ENCODE data around the gene SLC22A16.

SLC22A16 gene

DNA sequence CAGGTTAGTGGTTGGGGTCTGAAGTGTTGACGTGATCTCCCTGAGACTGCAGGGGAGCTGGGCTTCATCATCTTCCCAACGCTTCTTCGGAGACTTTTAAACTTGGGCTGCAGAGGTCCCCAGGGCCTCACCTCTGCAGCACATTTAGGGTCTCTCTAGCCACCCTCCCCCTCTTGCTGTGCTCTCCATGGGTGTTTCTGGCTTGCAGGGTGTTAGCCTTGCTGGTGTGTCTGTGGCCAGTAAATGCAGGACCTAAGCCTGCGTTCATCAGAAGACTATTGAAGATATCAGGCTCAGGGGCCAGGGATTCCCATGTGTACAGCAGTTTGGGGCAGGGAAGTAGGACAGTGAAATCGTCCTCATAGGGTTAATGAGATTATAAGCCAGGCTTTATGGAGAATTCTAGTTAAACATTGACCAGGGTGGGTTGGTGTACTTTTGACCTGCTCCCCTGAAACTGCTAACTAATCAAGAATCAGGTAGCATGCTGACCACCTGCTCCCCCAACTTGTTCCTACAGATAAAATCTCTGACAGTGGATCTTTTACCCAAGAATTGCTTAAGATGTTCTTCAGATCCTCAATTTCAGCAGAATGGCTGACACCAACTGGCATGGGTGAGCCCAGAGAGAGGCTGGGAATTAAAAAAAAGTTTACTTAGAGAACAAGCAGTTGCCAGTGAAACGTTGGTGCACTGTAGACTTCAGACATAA, 57.2 kb downstream of the SLC22A16 start:
- Histone ChIP-seq H3K27ac (no peak overlapping the region), H3K4me3 (no peak overlapping the region)
- DNase-seq (ENCODE audit: low spot score), result no peak
- TF ChIP-seq, protein P1, sequence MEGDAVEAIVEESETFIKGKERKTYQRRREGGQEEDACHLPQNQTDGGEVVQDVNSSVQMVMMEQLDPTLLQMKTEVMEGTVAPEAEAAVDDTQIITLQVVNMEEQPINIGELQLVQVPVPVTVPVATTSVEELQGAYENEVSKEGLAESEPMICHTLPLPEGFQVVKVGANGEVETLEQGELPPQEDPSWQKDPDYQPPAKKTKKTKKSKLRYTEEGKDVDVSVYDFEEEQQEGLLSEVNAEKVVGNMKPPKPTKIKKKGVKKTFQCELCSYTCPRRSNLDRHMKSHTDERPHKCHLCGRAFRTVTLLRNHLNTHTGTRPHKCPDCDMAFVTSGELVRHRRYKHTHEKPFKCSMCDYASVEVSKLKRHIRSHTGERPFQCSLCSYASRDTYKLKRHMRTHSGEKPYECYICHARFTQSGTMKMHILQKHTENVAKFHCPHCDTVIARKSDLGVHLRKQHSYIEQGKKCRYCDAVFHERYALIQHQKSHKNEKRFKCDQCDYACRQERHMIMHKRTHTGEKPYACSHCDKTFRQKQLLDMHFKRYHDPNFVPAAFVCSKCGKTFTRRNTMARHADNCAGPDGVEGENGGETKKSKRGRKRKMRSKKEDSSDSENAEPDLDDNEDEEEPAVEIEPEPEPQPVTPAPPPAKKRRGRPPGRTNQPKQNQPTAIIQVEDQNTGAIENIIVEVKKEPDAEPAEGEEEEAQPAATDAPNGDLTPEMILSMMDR (IDR thresholded peaks at IDR 0.05), result no peak

DNA sequence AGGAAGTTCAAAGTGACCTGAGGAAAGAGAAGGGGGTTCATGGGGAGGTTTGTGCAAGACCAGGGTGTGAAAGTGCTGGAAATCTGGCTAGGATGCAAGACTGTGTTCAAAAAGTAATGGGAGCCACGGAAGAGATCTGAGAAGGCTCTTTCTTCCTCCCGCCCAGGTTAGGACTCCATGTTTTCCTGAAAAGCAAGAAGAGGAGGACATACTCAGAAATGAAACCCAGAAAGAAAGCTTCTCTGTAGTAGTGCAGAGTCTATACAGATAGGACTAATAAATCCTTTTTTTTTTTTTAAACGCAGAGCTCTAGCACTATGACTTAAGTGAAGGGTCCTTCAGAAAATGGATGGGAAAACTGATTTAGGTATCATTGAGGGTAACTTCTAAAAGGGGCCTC, 57.8 kb downstream of the SLC22A16 start:
- no peak overlapping the region for H3K27ac ChIP-seq
- H3K4me3 ChIP-seq, result no peak overlapping the region
- TF ChIP-seq, protein P1 (IDR thresholded peaks at IDR 0.05), result no peak
- no peak for DNase-seq (ENCODE audit: low spot score)

DNA sequence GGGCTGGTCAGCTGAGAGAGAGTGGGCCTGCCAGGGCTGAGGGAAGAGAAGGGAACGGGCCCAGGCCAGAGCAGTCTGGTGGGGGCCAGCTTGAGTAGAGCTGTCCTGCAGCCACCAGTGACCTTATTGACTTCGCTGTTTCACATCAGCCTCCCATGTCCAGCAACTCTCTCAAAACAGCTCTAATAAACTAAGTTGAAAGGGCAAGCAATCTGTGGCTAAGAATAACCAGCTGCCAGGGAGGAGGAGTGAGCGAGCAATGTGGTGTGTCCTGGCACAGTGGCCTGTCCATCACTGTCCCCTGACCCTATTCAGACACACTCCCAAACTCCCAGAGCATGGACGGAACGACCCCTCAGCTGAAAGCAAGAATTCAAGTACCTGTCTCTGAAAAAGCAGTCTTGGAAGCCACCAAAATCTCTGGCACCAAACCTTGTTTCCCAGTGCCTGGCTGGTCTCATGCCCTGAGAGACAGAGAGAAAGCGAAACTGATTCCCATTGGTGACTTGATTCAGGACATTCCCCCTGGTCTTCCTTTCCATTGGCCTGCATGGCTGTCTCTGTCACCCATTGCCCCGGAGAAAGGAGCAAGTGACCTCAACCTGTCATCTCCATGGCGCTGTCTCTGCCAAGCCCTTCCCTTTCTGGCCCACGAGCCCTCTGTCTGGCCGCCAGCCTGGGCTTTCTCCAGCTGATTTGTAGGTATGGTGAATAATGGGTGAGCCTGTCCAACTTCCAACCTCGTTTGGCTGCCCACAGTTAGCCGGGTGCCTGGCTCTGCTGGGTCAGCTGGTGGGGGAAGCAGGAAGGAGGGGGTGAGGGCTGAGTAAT, 61.1 kb downstream of the SLC22A16 start, which contains the start of gene DDO:
Gene DDO, minus strand, starts transcription at position 490 of the 831 bp plus-strand sequence. CDS start 2,113 bp downstream, outside the sequence.
- TF ChIP-seq, protein P1 (IDR thresholded peaks at IDR 0.05), result no peak
- H3K4me3 ChIP-seq, result peak within 1 kb of the TSS; percentile 68

DNA sequence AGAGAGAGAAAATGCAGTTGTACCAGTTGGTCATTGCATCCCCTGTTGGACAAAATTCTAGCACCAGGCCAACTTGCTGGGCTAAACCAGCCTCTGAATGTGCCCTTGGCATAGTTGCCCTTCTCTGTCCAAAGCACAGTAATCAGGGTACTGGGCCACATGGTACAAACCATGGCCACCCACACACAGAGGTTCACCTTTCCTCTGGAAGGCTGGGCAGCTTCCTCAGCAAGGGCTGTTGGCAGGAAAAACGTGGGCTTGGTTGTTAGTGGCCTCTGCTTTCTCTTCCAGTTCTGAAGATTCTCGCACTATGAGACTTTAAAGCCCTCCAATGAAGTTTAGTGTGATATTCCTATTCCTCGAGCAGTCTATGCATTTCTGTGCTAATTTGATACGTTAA, 61.7 kb downstream of the SLC22A16 start:
- H3K27ac ChIP-seq, result peak overlapping the region; percentile 84 to 89
- no peak for DNase-seq (ENCODE audit: low spot score)
- TF ChIP-seq, protein P1 (IDR thresholded peaks at IDR 0.05), result no peak
- peak overlapping the region; percentile 68 for H3K4me3 ChIP-seq

More for the DNA sequence above, 61.1 kb downstream of the SLC22A16 start, which contains the start of gene DDO:
- H3K27ac ChIP-seq, result peak within 1 kb of the TSS; percentile 84 to 89
- peak; percentile 92 for DNase-seq (ENCODE audit: low spot score)

DNA sequence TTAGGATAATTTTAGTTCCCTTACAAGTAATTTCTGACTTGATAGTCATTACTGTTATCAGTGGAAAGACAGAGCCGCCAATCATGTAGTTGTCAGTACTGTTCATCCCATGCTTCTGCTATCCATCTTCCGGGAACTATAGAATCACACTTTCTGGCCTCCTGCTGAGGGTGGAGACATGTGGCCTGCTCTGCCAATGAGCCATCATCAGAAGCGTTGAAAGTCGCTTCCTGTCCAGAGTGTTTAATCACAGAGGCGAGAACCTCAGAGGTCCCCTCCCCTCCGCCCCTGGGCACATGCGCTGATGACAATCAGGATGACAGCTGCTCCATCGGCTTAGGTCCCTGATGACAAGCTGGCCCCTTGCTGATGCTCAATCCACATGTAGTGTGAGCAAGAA, 64.1 kb downstream of the SLC22A16 start:
- Histone ChIP-seq H3K27ac (no peak overlapping the region), H3K4me3 (no peak overlapping the region)
- DNase-seq (ENCODE audit: low spot score), result no peak
- TF ChIP-seq, protein P1 (IDR thresholded peaks at IDR 0.05), result no peak

DNA sequence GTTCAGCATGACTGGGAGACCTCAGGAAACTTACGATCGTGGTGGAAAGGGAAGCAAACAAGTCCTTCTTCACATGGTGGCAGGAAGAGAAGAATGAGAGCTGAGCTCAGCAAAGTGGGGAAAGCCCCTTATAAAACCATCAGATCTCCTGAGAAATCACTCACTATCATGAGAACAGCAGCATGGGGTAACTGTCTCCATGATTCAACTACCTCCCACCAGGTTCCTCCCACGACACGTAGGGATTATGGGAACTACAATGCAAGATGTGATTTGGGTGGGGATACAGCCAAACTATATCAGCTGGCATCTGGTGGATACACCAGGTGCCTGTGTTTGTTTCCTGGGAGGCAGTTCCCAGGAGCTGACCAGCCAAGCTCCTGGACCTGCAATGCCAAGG, 65.9 kb downstream of the SLC22A16 start:
- Histone ChIP-seq H3K27ac (no peak overlapping the region), H3K4me3 (no peak overlapping the region)
- TF ChIP-seq, protein P1 (IDR thresholded peaks at IDR 0.05), result no peak
- no peak for DNase-seq (ENCODE audit: low spot score)
